Smooth muscle cell (in vitro differentiated cells): ENCODE measurements around the gene HACD4. TPM values are rescaled to one million over a fixed set of nuclear protein-coding genes. Genes with fewer than 3 reads are reported as not detected.

Experiments
- DNase-seq: peaks from one replicate; lab custom pipeline; 2025; ENCODE audit not compliant: unreplicated experiment; lab: John Stamatoyannopoulos, UW
- H2AFZ ChIP-seq: fragments of 200-600 bp; sonication (generic); 2 replicates; pipeline ENCODE4 v1.6.0; 2016; ENCODE audit warnings: antibody characterized with exemption, low read depth, mild to moderate bottlenecking
- H3F3A ChIP-seq: fragments of 200-600 bp; sonication (generic); 2 replicates; pipeline ENCODE4 v1.6.0; 2017; ENCODE audit warnings: antibody characterized with exemption, low read depth
- H3K27ac ChIP-seq: fragments of 200-600 bp; sonication (generic); 2 replicates; pipeline ENCODE4 v1.5.1; 2016; ENCODE audit warnings: low read depth, mild to moderate bottlenecking
- H3K27me3 ChIP-seq: fragments of 200-600 bp; sonication (generic); 2 replicates; pipeline ENCODE4 v1.6.1; 2016; ENCODE audit warnings: low read depth, mild to moderate bottlenecking
- H3K36me3 ChIP-seq: fragments of 200-600 bp; sonication (generic); 2 replicates; pipeline ENCODE4 v1.5.1; 2016; ENCODE audit warnings: low read depth
- H3K4me1 ChIP-seq: fragments of 200-600 bp; sonication (generic); 2 replicates; pipeline ENCODE4 v1.5.1; 2016; ENCODE audit warnings: low read depth
- H3K4me2 ChIP-seq: fragments of 200-600 bp; sonication (generic); 2 replicates; pipeline ENCODE4 v1.6.0; 2016; ENCODE audit warnings: mild to moderate bottlenecking
- H3K4me3 ChIP-seq: fragments of 200-600 bp; sonication (generic); 2 replicates; pipeline ENCODE4 v1.5.1; 2016; ENCODE audit warnings: mild to moderate bottlenecking
- H3K79me2 ChIP-seq: fragments of 200-600 bp; sonication (generic); 2 replicates; pipeline ENCODE4 v1.6.0; 2016; ENCODE audit warnings: low read depth, mild to moderate bottlenecking
- H3K9ac ChIP-seq: fragments of 200-600 bp; sonication (generic); 2 replicates; pipeline ENCODE4 v1.6.0; 2016; ENCODE audit warnings: low read depth
- H3K9me3 ChIP-seq: fragments of 200-600 bp; sonication (generic); replicated peaks from 2 replicates; pipeline ENCODE4 v1.5.1; 2016; ENCODE audit warnings: low read depth
- H4K20me1 ChIP-seq: fragments of 200-600 bp; sonication (generic); 2 replicates; pipeline ENCODE4 v1.6.0; 2016; ENCODE audit warnings: low read depth
- CTCF ChIP-seq: fragments of 200-600 bp; sonication (generic); IDR thresholded peaks from 2 replicates; pipeline ENCODE4 v1.5.1; 2017; ENCODE audit warnings: borderline replicate concordance, mild to moderate bottlenecking, antibody characterized with exemption; ENCODE audit not compliant: insufficient read depth, poor library complexity, severe bottlenecking
- WGBS: methylation state at CpG from one replicate; pipeline ENCODE4 v1.1.7; 2016; ENCODE audit warnings: low lambda C conversion rate; 5-methylcytosine and 5-hydroxymethylcytosine counted together
- polyA plus RNA-seq: library from polyadenylated mRNA; unstranded; fragments of >200 nt; fragmentation: Nextera tagmentation; extraction: Ambion mirVana; gene quantifications from 2 replicates; pipeline ENCODE4 v1.2.1, GENCODE V29; 2016
- total RNA-seq: library from RNA; depleted of rRNA; stranded (reverse); fragments of >200 nt; gene quantifications from 2 replicates; pipeline ENCODE4 v1.2.3, GENCODE V29; 2014

Gene HACD4
- 5.1 and 6.2 TPM in 2 replicates for total RNA-seq
- polyA plus RNA-seq: 1.8 and 2.6 TPM in 2 replicates

- Histone ChIP-seq H4K20me1 (no peaks in the 10 kb centered on the region), H2AFZ (peak within 1 kb of the TSS; percentile 67), H3K9me3 (no peaks in the 10 kb centered on the region), H3K4me2 (peak within 1 kb of the TSS; percentile 92), H3K4me1 (no peaks in the 10 kb centered on the region), H3K36me3 (no peaks in the 10 kb centered on the region), H3K4me3 (peak within 1 kb of the TSS; percentile 67), H3K27me3 (no peaks in the 10 kb centered on the region), H3F3A (peaks cover 10% of the 10 kb centered on the region), H3K27ac (no peak within 1 kb of the TSS), H3K9ac (no peak within 1 kb of the TSS), H3K79me2 (no peaks in the 10 kb centered on the region)
- no peak for DNase-seq
- TF ChIP-seq CTCF: no peak
- 19% methylated on average over 19 of the region's 46 CpGs for WGBS
These were observed at the start of gene HACD4 for GRCh38 chr9:21031091-21031807. TSS of gene HACD4 (minus strand) at chr9:21031640. CDS start at chr9:21031590, 50 bp downstream.

- Histone ChIP-seq H3K27ac (no peak overlapping the region), H3K36me3 (no peaks in the 10 kb centered on the region), H3K4me3 (no peak overlapping the region), H2AFZ (no peak overlapping the region), H3K9me3 (no peaks in the 10 kb centered on the region), H3K4me1 (no peaks in the 10 kb centered on the region), H3K79me2 (no peaks in the 10 kb centered on the region), H3K4me2 (no peak overlapping the region), H4K20me1 (no peaks in the 10 kb centered on the region), H3K27me3 (no peaks in the 10 kb centered on the region), H3K9ac (no peak overlapping the region), H3F3A (no peaks in the 10 kb centered on the region)
- DNase-seq: no peak
- 93% methylated on average over 1 of the region's 1 CpG for whole genome bisulfite sequencing
- TF ChIP-seq CTCF: no peak
These were observed 49.4 kb upstream of the HACD4 start for GRCh38 chr9:21080793-21081192.

GRCh38 chr9:21078702-21079101 lies 47.3 kb upstream of the HACD4 start:
- no peak overlapping the region for H3K9ac ChIP-seq
- H3K4me3 ChIP-seq: no peak overlapping the region
- no peaks in the 10 kb centered on the region for H3F3A ChIP-seq
- H3K27me3 ChIP-seq: no peaks in the 10 kb centered on the region
- H3K27ac ChIP-seq: no peak overlapping the region
- no peak for TF ChIP-seq CTCF
- H3K36me3 ChIP-seq: no peaks in the 10 kb centered on the region
- H4K20me1 ChIP-seq: no peaks in the 10 kb centered on the region
- no peak overlapping the region for H3K4me2 ChIP-seq
- no peaks in the 10 kb centered on the region for H3K79me2 ChIP-seq
- no peak overlapping the region for H2AFZ ChIP-seq
- H3K9me3 ChIP-seq: no peaks in the 10 kb centered on the region
- no peak for DNase-seq
- WGBS: 88% methylated on average over 1 of the region's 1 CpG
- no peaks in the 10 kb centered on the region for H3K4me1 ChIP-seq

- Histone ChIP-seq H3K36me3 (no peaks in the 10 kb centered on the region), H3K27me3 (no peaks in the 10 kb centered on the region), H3K9me3 (no peaks in the 10 kb centered on the region), H3K4me1 (no peaks in the 10 kb centered on the region), H3K9ac (no peak within 1 kb of the TSS), H3F3A (no peaks in the 10 kb centered on the region), H3K27ac (no peak within 1 kb of the TSS), H3K4me3 (no peak within 1 kb of the TSS), H4K20me1 (no peaks in the 10 kb centered on the region), H3K4me2 (no peak within 1 kb of the TSS), H2AFZ (no peak within 1 kb of the TSS), H3K79me2 (no peaks in the 10 kb centered on the region)
- WGBS: 96% methylated on average over 3 of the region's 3 CpGs
- TF ChIP-seq CTCF: no peak
- no peak for DNase-seq
These were observed 46.3 kb upstream of the HACD4 start, which contains the start of gene IFNB1 for GRCh38 chr9:21077781-21078180. TSS of gene IFNB1 (minus strand) at chr9:21077942. CDS start at chr9:21077869, 73 bp downstream.
